Uterus (tissue), 4 donors: Measurements from ENCODE around the gene GSPT1. TPM values are rescaled to one million over a fixed set of nuclear protein-coding genes. Genes with fewer than 3 reads are reported as not detected.
"Not testable (repeated sequence)": the region's sequence is repeated elsewhere in the genome, so short reads cannot be mapped to it uniquely, and the experiment has no call there.

ENCODE experiments used
- DNase-seq, 2 donors: peaks; one replicate each; pipeline ENCODE4 v3.0.0-alpha.2; 2019 to 2020
- H3K27ac ChIP-seq, 2 donors: fragments of 200-600 bp; sonication (generic); 1 replicate in 1 of 2; 2 replicates in 1 of 2; pipeline ENCODE4 v1.5.1; 2016 to 2018
- H3K27me3 ChIP-seq, 2 donors: fragments of 200-600 bp; sonication (generic); one replicate each; pipeline ENCODE4 v1.5.1; 2018 to 2019; ENCODE audit warnings: control low read depth in 1 of 2
- H3K36me3 ChIP-seq, 2 donors: fragments of 200-600 bp; sonication (generic); one replicate each; pipeline ENCODE4 v1.5.1; 2019; ENCODE audit warnings: control low read depth in 1 of 2
- H3K4me1 ChIP-seq, 2 donors: fragments of 200-600 bp; sonication (generic); one replicate each; pipeline ENCODE4 v1.5.1; 2018 to 2019; ENCODE audit warnings: control low read depth in 1 of 2
- H3K4me3 ChIP-seq, 2 donors: fragments of 200-600 bp; sonication (generic); 1 replicate in 1 of 2; 2 replicates in 1 of 2; pipeline ENCODE4 v1.5.1; 2018 to 2019; ENCODE audit warnings: mild to moderate bottlenecking in 1 of 2
- H3K9me3 ChIP-seq, 2 donors: fragments of 200-600 bp; sonication (generic); one replicate each; pipeline ENCODE4 v1.5.1; 2019; ENCODE audit warnings: control low read depth in 1 of 2
- POLR2A ChIP-seq, 2 donors: fragments of 450-650 bp; IDR thresholded peaks; one replicate each; pipeline ENCODE4 v1.6.1; 2016; ENCODE audit warnings: antibody characterized with exemption in 2 of 2, mild to moderate bottlenecking in 1 of 2, moderate library complexity in 1 of 2
- intact Hi-C: fragments of 100-400 bp; cut with DNase I; formaldehyde crosslinking; loops from one replicate; pipeline ENCODE4 v1.15.1; 2023; ENCODE audit warnings: low total_unique reads
- total RNA-seq, 4 donors: library from RNA; depleted of rRNA in 3 of 4; stranded (reverse); fragments of >200 nt in 3 of 4; gene quantifications; one replicate each; pipeline versions ENCODE4 v1.1.0 to v1.2.4, GENCODE V29; 2014 to 2023
- TF ChIP-seq, protein P1 (sequence below), 4 experiments: fragments of 200-600 bp in 2 of 4; fragments of 450-650 bp in 2 of 4; sonication (generic) in 2 of 4; IDR thresholded peaks; one replicate each; pipeline ENCODE4 v1.5.1; 2016 to 2019; ENCODE audit warnings: antibody characterized with exemption in 4 of 4, mild to moderate bottlenecking in 2 of 4, moderate library complexity in 1 of 4
- donor health status: DM: yes; HTN: yes; CAD: no.

The GSPT1 gene
- total RNA-seq, 4 donors from 2014 or later = 33.2 to 73.7 (median 64.7) TPM

- Histone ChIP-seq H3K4me3 (no peak overlapping the region), H3K9me3 (no peaks in the 10 kb centered on the region), H3K27ac (no peak overlapping the region), H3K36me3 (no peaks in the 10 kb centered on the region), H3K4me1 (no peaks in the 10 kb centered on the region), H3K27me3 (no peaks in the 10 kb centered on the region)
- TF ChIP-seq POLR2A (IDR thresholded peaks at IDR 0.05) = no peak
- TF ChIP-seq, protein P1, sequence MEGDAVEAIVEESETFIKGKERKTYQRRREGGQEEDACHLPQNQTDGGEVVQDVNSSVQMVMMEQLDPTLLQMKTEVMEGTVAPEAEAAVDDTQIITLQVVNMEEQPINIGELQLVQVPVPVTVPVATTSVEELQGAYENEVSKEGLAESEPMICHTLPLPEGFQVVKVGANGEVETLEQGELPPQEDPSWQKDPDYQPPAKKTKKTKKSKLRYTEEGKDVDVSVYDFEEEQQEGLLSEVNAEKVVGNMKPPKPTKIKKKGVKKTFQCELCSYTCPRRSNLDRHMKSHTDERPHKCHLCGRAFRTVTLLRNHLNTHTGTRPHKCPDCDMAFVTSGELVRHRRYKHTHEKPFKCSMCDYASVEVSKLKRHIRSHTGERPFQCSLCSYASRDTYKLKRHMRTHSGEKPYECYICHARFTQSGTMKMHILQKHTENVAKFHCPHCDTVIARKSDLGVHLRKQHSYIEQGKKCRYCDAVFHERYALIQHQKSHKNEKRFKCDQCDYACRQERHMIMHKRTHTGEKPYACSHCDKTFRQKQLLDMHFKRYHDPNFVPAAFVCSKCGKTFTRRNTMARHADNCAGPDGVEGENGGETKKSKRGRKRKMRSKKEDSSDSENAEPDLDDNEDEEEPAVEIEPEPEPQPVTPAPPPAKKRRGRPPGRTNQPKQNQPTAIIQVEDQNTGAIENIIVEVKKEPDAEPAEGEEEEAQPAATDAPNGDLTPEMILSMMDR (IDR thresholded peaks at IDR 0.05) = no peak
- intact Hi-C loops = no loop called here
- DNase-seq = no peak
Observed at GRCh38 chr16:11948819-11949218, 33.1 kb upstream of the GSPT1 start.

DNA sequence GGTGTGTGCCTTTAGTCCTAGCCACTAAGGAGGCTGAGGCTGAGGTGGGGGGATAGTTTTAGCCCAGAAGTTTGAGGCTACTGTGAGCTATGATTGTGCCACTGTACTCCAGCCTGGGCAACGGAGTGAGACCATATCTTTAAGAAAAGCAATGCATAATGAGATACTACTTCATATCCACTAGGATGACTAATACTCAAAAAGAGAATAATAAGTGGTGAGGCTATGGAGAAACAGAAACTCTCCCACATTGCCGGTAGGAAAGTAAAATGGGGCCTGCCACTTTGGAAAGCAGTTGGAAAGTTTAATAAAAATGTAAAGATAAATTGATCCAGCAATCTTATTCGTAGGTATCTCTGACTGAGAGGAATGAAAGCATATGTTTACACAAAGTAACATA lies 30.7 kb upstream of the GSPT1 start:
- Histone ChIP-seq H3K4me3 (no peak overlapping the region), H3K27me3 (no peaks in the 10 kb centered on the region), H3K9me3 (no peaks in the 10 kb centered on the region), H3K4me1 (no peaks in the 10 kb centered on the region), H3K36me3 (no peaks in the 10 kb centered on the region), H3K27ac (no peak overlapping the region)
- TF ChIP-seq POLR2A (IDR thresholded peaks at IDR 0.05) = no peak
- TF ChIP-seq, protein P1 (IDR thresholded peaks at IDR 0.05) = no peak
- intact Hi-C loops = no loop called here
- no peak for DNase-seq

GRCh38 chr16:11941945-11942344 lies 26.2 kb upstream of the GSPT1 start, which contains the start of gene NPIPB2:
NPIPB2 (minus strand) TSS chr16:11942045; CDS start chr16:11942045, 0 bp downstream.
- DNase-seq, H3K4me1 ChIP-seq, H3K27ac ChIP-seq, H3K9me3 ChIP-seq, H3K36me3 ChIP-seq, H3K4me3 ChIP-seq, H3K27me3 ChIP-seq, intact Hi-C loops: not testable (repeated sequence)

DNA sequence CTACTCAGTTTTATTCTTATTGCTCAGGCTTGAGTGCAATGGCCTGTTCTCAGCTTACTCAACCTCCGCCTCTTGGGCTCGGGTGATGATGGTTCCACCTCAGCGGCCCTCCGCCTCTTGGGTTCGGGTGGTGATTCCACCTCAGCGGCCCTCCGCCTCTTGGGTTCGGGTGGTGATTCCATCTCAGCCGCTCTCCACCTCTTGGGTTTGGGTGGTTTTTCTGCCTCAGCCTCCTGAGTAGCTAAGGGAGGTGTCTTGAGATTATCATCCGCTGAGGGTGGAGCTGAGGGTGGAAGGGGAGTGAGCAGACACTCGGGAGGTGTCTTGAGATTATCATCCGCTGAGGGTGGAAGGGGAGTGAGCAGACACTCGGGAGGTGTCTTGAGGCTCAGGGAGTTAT lies 11.6 kb upstream of the GSPT1 start:
- H3K4me3 ChIP-seq, H3K27ac ChIP-seq, intact Hi-C loops: not testable (repeated sequence)

GRCh38 chr16:11924046-11924445 lies 8.3 kb upstream of the GSPT1 start:
- H3K27me3 ChIP-seq, DNase-seq, H3K9me3 ChIP-seq, H3K36me3 ChIP-seq, H3K27ac ChIP-seq, H3K4me1 ChIP-seq, H3K4me3 ChIP-seq, intact Hi-C loops: not testable (repeated sequence)

More for the DNA sequence above, 11.6 kb upstream of the GSPT1 start:
- H3K4me1 ChIP-seq, H3K9me3 ChIP-seq, DNase-seq, H3K36me3 ChIP-seq, H3K27me3 ChIP-seq: not testable (repeated sequence)

DNA sequence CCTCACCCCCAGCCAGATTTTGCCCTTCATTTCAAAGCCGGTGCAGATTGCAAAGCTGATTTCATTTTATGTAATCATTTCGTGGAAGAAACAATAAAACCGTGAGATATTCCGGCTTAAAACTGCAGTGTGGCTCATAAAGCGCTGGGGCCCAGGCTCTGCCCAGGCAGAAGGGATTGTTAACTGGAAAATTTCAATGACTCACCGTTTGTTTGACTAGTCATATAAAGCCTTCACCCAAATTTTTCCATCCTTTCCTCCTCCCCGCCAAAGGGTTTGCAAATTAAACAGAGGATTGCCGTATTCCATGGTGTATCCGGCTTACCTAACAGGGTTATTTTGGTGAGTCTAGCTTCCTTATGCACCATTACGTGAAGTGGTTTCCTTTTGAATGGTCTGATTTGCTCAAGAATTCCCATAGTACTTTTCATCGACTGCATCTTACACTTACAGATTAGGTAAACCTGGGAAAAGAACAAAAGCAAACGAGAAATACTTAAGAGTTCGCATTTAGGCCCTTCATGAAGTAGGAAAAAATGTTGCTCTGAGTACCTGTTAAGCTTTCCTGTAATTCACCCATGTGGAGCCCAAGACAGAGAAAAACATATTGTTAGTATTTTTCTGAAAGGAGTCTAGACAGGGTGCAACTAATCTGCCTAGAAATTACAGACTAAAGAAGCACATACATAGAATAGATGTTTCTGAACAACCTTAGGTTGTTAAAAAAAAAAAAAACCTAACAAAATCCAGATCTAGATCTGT lies 949 bp upstream of the GSPT1 start:
- DNase-seq = no peak
- peak overlapping the region; percentile 42 to 51 for H3K4me3 ChIP-seq
- H3K27ac ChIP-seq = peak overlapping the region; percentile 78 to 80
- TF ChIP-seq, protein P1 (IDR thresholded peaks at IDR 0.05) = no peak
- TF ChIP-seq POLR2A (IDR thresholded peaks at IDR 0.05) = no peak
- intact Hi-C loops = no loop called here
- H3K27me3 ChIP-seq = no peaks in the 10 kb centered on the region
- H3K36me3 ChIP-seq = no peaks in the 10 kb centered on the region
- no peaks in the 10 kb centered on the region for H3K9me3 ChIP-seq
- peaks cover 4% of the 10 kb centered on the region in 2 donors for H3K4me1 ChIP-seq
